ENCODE results near the gene ERBB3. TPM values are rescaled to one million over a fixed set of nuclear protein-coding genes. Genes with fewer than 3 reads are reported as not detected.

ERBB3 gene
- total and polyA plus RNA-seq, 2 of the 8 experiments (the other 6 are each of a cell fraction or from before 2014, with no cell fraction given): 33.9 to 52.4 TPM

- H3K79me1 ChIP-seq (ENCODE audit: low read depth, low read length): no peaks in the 10 kb centered on the region; the same call in 1 of the 2 replicates
Measured at GRCh38 chr12:56121204-56121870, 41.4 kb downstream of the ERBB3 start.

More at GRCh38 chr12:56121204-56121870, 41.4 kb downstream of the ERBB3 start:
- Histone ChIP-seq H3K9ac (replicated peaks in 1 of 4; ENCODE audit: extremely low read depth in 1 of 4, low read depth in 3 of 4, low read length in 3 of 4) (no peak overlapping the region), H3K9me3 (ENCODE audit: insufficient read depth in 2 of 2, low read depth in 1 of 2, low read length in 1 of 2) (no peaks in the 10 kb centered on the region), H2BK12ac (ENCODE audit: low read depth, low read length) (no peak overlapping the region), H3K27me3 (replicated peaks in 1 of 4; ENCODE audit: control insufficient read depth in 3 of 4, extremely low read depth in 1 of 4, insufficient read depth in 3 of 4, low read length in 3 of 4) (no peaks in the 10 kb centered on the region), H3K23ac (ENCODE audit: insufficient read length) (no peak overlapping the region), H2BK120ac (replicated peaks; ENCODE audit: low read depth, low read length) (no peak overlapping the region), H4K5ac (ENCODE audit: insufficient read length, low read depth, low read length) (no peak overlapping the region), H2BK15ac (ENCODE audit: low read length) (no peak overlapping the region), H2AFZ (ENCODE audit: low read length) (no peak overlapping the region), H2BK5ac (ENCODE audit: low read depth, low read length) (no peak overlapping the region), H3K27ac (ENCODE audit: low read depth, low read length) (no peak overlapping the region), H4K91ac (replicated peaks; ENCODE audit: insufficient read length, low read length) (no peak overlapping the region), H3K4me2 (ENCODE audit: insufficient read depth in 1 of 2, low read depth in 2 of 2, low read length in 2 of 2) (no peak overlapping the region), H3K23me2 (ENCODE audit: low read depth, low read length) (peaks cover 10% of the 10 kb centered on the region), H3K4me1 (replicated peaks in 1 of 4; ENCODE audit: control insufficient read depth in 3 of 4, insufficient read depth in 4 of 4, low read length in 3 of 4) (peaks cover 0 to 10% (median 7%) of the 10 kb centered on the region in 4 experiments; a peak in 5 of 7 replicates), H2BK20ac (ENCODE audit: low read length) (no peak overlapping the region), H3K18ac (ENCODE audit: extremely low read depth, low read length) (no peak overlapping the region), H3K79me2 (ENCODE audit: control insufficient read depth in 1 of 2, insufficient read depth in 2 of 2, low read length in 2 of 2) (peaks cover 3 to 13% of the 10 kb centered on the region in 2 experiments; a peak in 3 of 4 replicates), H3K14ac (ENCODE audit: insufficient read length) (no peak overlapping the region), H4K8ac (ENCODE audit: extremely low read depth, insufficient read depth, low read length) (peak overlapping the region; percentile 4; the same call in 1 of the 2 replicates), H3K36me3 (ENCODE audit: control insufficient read depth in 2 of 4, insufficient read depth in 4 of 4, low read length in 3 of 4) (peaks cover 0 to 19% (median 7%) of the 10 kb centered on the region in 4 experiments; a peak in 7 of 8 replicates), H3K4ac (replicated peaks; ENCODE audit: insufficient read length, low read depth, low read length) (no peak overlapping the region), H4K20me1 (replicated peaks in 1 of 2; ENCODE audit: control insufficient read depth in 1 of 2, insufficient read depth in 2 of 2, low read length in 2 of 2) (peaks cover 0 to 3% of the 10 kb centered on the region in 2 experiments), H3K4me3 (ENCODE audit: extremely low read depth in 1 of 4, insufficient read depth in 2 of 4, low read depth in 3 of 4, low read length in 4 of 4) (no peak overlapping the region), H2AK5ac (ENCODE audit: low read depth, low read length) (no peak overlapping the region), H3K56ac (replicated peaks; ENCODE audit: insufficient read length, low read depth, low read length) (no peak overlapping the region)
- 93% methylated on average over 11 of the region's 11 CpGs; no CpG with 5 or more reads in 1 of the 2 experiments for WGBS, 2 experiments (ENCODE audit: extremely low coverage in 1 of 2, insufficient coverage in 1 of 2, insufficient read length in 1 of 2, insufficient replicate concordance in 2 of 2, low coverage in 1 of 2, low lambda C conversion rate in 2 of 2, missing lambda C conversion rate in 1 of 2)
- ChIA-PET POLR2A (ENCODE audit: partially characterized antibody) (interaction anchor here (1.3 to 7.1 kb wide), 3 partner anchors 11 to 115 kb away, joined by 3 to 267 read pairs (median 4); partner anchors contain the start of gene PA2G4), CTCF (ENCODE audit: partially characterized antibody) (interaction anchor here (0.6 to 5.3 kb wide), 7 partner anchors 8 to 1493 kb away, joined by 3 to 47 read pairs (median 22); partner anchors contain the start of genes ESYT1, MYL6B and RNF41)
- DNase-seq (ENCODE audit: low read depth in 1 of 2, low spot score in 2 of 2): no peak
- TF ChIP-seq ATF2 (IDR thresholded peaks at IDR 0.05; ENCODE audit: low read length) (no peak), POLR2A (IDR thresholded peaks at IDR 0.05; ENCODE audit: control extremely low read depth in 1 of 2, low read depth in 2 of 2, low read length in 2 of 2) (no peak)
- FAIRE-seq: no peak

Measured in H1 (cell line).